Tibial nerve (tissue), 4 donors: Measurements from ENCODE around the gene ELOA. TPM values are rescaled to one million over a fixed set of nuclear protein-coding genes. Genes with fewer than 3 reads are reported as not detected.

ENCODE experiments used
- DNase-seq, 2 donors: peaks; one replicate each; pipeline ENCODE4 v3.0.0-alpha.2; 2019; ENCODE audit warnings: low spot score in 2 of 2
- H3K27ac ChIP-seq, 4 donors: fragments of 200-600 bp; sonication (generic) in 3 of 4; one replicate each; pipeline ENCODE4 v1.5.1; 2017 to 2019; ENCODE audit warnings: mild to moderate bottlenecking in 1 of 4
- H3K27me3 ChIP-seq, 2 donors: fragments of 200-600 bp; sonication (generic) in 1 of 2; one replicate each; pipeline versions ENCODE4 v1.5.1 to v1.6.0; 2017 to 2019
- H3K36me3 ChIP-seq, 3 donors: fragments of 200-600 bp; sonication (generic); one replicate each; pipeline ENCODE4 v1.5.1; 2018 to 2019
- H3K4me1 ChIP-seq, 4 donors: fragments of 200-600 bp; sonication (generic) in 3 of 4; one replicate each; pipeline ENCODE4 v1.5.1; 2017 to 2019
- H3K4me3 ChIP-seq, 4 donors: fragments of 200-600 bp; sonication (generic) in 3 of 4; one replicate each; pipeline ENCODE4 v1.5.1; 2017 to 2019; ENCODE audit warnings: mild to moderate bottlenecking in 1 of 4, moderate library complexity in 1 of 4
- H3K9me3 ChIP-seq, 4 donors: fragments of 200-600 bp; sonication (generic) in 3 of 4; one replicate each; pipeline ENCODE4 v1.5.1; 2017 to 2019
- CTCF ChIP-seq, 5 experiments: fragments of 200-600 bp in 3 of 5; fragments of 450-650 bp in 2 of 5; sonication (generic) in 3 of 5; IDR thresholded peaks; one replicate each; pipeline ENCODE4 v1.5.1; 2016 to 2019; ENCODE audit warnings: antibody characterized with exemption in 5 of 5, mild to moderate bottlenecking in 3 of 5, moderate library complexity in 2 of 5
- EP300 ChIP-seq, 2 donors: sonication (generic); formaldehyde crosslinking; IDR thresholded peaks; one replicate each; pipeline ENCODE4 v1.6.1; 2017; ENCODE audit warnings: antibody characterized with exemption in 2 of 2, mild to moderate bottlenecking in 1 of 2
- POLR2A ChIP-seq, 2 donors: fragments of 450-650 bp; IDR thresholded peaks; one replicate each; pipeline ENCODE4 v1.6.1; 2017; ENCODE audit warnings: antibody characterized with exemption in 2 of 2, mild to moderate bottlenecking in 2 of 2, moderate library complexity in 2 of 2
- WGBS, 2 donors: methylation state at CpG; one replicate each; pipeline ENCODE4 v1.1.5; 2018; 5-methylcytosine and 5-hydroxymethylcytosine counted together
- total RNA-seq, 4 donors: library from RNA; depleted of rRNA; stranded (reverse); fragments of >200 nt; gene quantifications; one replicate each; pipeline ENCODE4 v1.1.0, GENCODE V29; 2016

The ELOA gene
- total RNA-seq, 4 donors from 2014 or later: 21.4 to 32.7 (median 23.7) TPM

- Histone ChIP-seq H3K36me3 (peaks cover 25 to 67% (median 50%) of the 10 kb centered on the region in 3 donors), H3K27me3 (no peaks in the 10 kb centered on the region)
- TF ChIP-seq EP300 (IDR thresholded peaks at IDR 0.05) (no peak), POLR2A (IDR thresholded peaks at IDR 0.05) (no peak), CTCF (IDR thresholded peaks at IDR 0.05) (peak in 3 of 5 experiments; percentile 22 to 52 (median 27))
Measured at GRCh38 chr1:23751050-23751814, 8.0 kb downstream of the ELOA start.

GRCh38 chr1:23751815-23752200 lies 8.5 kb downstream of the ELOA start:
- TF ChIP-seq EP300 (IDR thresholded peaks at IDR 0.05): no peak
- no peak for TF ChIP-seq CTCF (IDR thresholded peaks at IDR 0.05)
- no peak for TF ChIP-seq POLR2A (IDR thresholded peaks at IDR 0.05)
- H3K36me3 ChIP-seq: peaks cover 31 to 73% (median 56%) of the 10 kb centered on the region in 3 donors
- DNase-seq: no peak
- peaks cover 0 to 31% (median 4%) of the 10 kb centered on the region in 4 donors for H3K4me1 ChIP-seq
- H3K4me3 ChIP-seq: no peak overlapping the region
- no peaks in the 10 kb centered on the region for H3K9me3 ChIP-seq
- H3K27me3 ChIP-seq: no peaks in the 10 kb centered on the region
- H3K27ac ChIP-seq: no peak overlapping the region
- WGBS, 2 donors: 89 to 92% methylated on average over 4 of the region's 4 CpGs

More at GRCh38 chr1:23751050-23751814, 8.0 kb downstream of the ELOA start:
- H3K27ac ChIP-seq: no peak overlapping the region
- H3K4me3 ChIP-seq: no peak overlapping the region
- DNase-seq: no peak
- WGBS, 2 donors: 55 to 66% methylated on average over 11 of the region's 11 CpGs
- no peaks in the 10 kb centered on the region for H3K9me3 ChIP-seq
- H3K4me1 ChIP-seq: peaks cover 0 to 35% (median 4%) of the 10 kb centered on the region in 4 donors

GRCh38 chr1:23752909-23753308 lies 9.6 kb downstream of the ELOA start:
- no peaks in the 10 kb centered on the region for H3K27me3 ChIP-seq
- peaks cover 36 to 84% (median 67%) of the 10 kb centered on the region in 3 donors for H3K36me3 ChIP-seq
- TF ChIP-seq EP300 (IDR thresholded peaks at IDR 0.05) (no peak), POLR2A (IDR thresholded peaks at IDR 0.05) (no peak), CTCF (IDR thresholded peaks at IDR 0.05) (no peak)
- H3K27ac ChIP-seq: no peak overlapping the region
- H3K9me3 ChIP-seq: no peaks in the 10 kb centered on the region
- H3K4me3 ChIP-seq: no peak overlapping the region
- WGBS, 2 donors: 90 to 94% methylated on average over 1 of the region's 1 CpG
- DNase-seq: no peak
- peaks cover 0 to 20% (median 3%) of the 10 kb centered on the region in 4 donors for H3K4me1 ChIP-seq

GRCh38 chr1:23756676-23757075 lies 13.4 kb downstream of the ELOA start:
- peaks cover 36 to 98% (median 63%) of the 10 kb centered on the region in 3 donors for H3K36me3 ChIP-seq
- H3K27me3 ChIP-seq: no peaks in the 10 kb centered on the region
- 91 to 97% methylated on average over 3 of the region's 3 CpGs for WGBS, 2 donors

More at GRCh38 chr1:23756676-23757075, 13.4 kb downstream of the ELOA start:
- H3K9me3 ChIP-seq: no peaks in the 10 kb centered on the region
- TF ChIP-seq EP300 (IDR thresholded peaks at IDR 0.05): no peak
- TF ChIP-seq POLR2A (IDR thresholded peaks at IDR 0.05): no peak
- TF ChIP-seq CTCF (IDR thresholded peaks at IDR 0.05): no peak
- H3K4me3 ChIP-seq: no peak overlapping the region
- DNase-seq: no peak
- H3K4me1 ChIP-seq: peaks cover 0 to 21% (median 0%) of the 10 kb centered on the region in 4 donors
- H3K27ac ChIP-seq: no peak overlapping the region
